GM12878 (cell line): ENCODE results near the gene CDKL5. TPM values are rescaled to one million over a fixed set of nuclear protein-coding genes. Genes with fewer than 3 reads are reported as not detected.

Experiments
- ATAC-seq: fragments of 200-7000 bp; cut with Tn5 transposase; 3 replicates; pipeline ENCODE4 v1.9.1; 2020; ENCODE audit warnings: mild to moderate bottlenecking, moderate library complexity
- BruUV-seq: library from RNA; stranded (reverse); fragments of 400-500 nt; replicated peaks from 2 replicates; lab custom pipeline; 2021; lab: Mats Ljungman, UMichigan
- CTCF ChIA-PET: fragments of 300-600 bp; sonication (Branson Sonifier 250); formaldehyde crosslinking; extraction: SDS; loops from one replicate; lab custom pipeline; 2021; ENCODE audit warnings: inconsistent platforms; lab: Yijun Ruan, JAX
- POLR2A ChIA-PET: fragments of 350-600 bp; formaldehyde crosslinking; extraction: SDS; loops from one replicate; lab custom pipeline; 2021; ENCODE audit warnings: inconsistent platforms; lab: Charles Lee
- RAD21 ChIA-PET: fragments of 300-600 bp; sonication (Branson Sonifier 250); formaldehyde crosslinking; loops from one replicate; lab custom pipeline; 2023; ENCODE audit warnings: antibody characterized with exemption; ENCODE audit not compliant: unreplicated experiment; lab: Charles Lee
- SMC1A ChIA-PET: fragments of 300-600 bp; sonication (Branson Sonifier 250); formaldehyde crosslinking; loops from one replicate; lab custom pipeline; 2023; ENCODE audit not compliant: unreplicated experiment, uncharacterized antibody; lab: Charles Lee
- DNase-seq: peaks from one replicate; pipeline ENCODE4 v3.0.0-alpha.2; 2011; ENCODE audit warnings: low read depth, low spot score
- FAIRE-seq: peaks from 3 replicates; lab custom pipeline; 2011; peaks lifted over from hg19 to GRCh38; lab: Jason Lieb, UNC
- H2AFZ ChIP-seq: 2 replicates; pipeline ENCODE4 v1.6.0; 2011; ENCODE audit warnings: low read depth, low read length, control low read depth; ENCODE audit not compliant: control insufficient read depth
- H3K27ac ChIP-seq: 2 replicates; pipeline ENCODE4 v1.5.1; 2011; ENCODE audit warnings: control low read depth; ENCODE audit not compliant: control insufficient read depth, insufficient read depth
- H3K27me3 ChIP-seq, 2 experiments: replicated peaks in 1 of 2; 2 replicates each; pipeline versions ENCODE4 v1.6.0 to v1.6.1; 2011; ENCODE audit warnings: low read length in 1 of 2; ENCODE audit not compliant: control insufficient read depth in 2 of 2, insufficient read depth in 2 of 2
- H3K36me3 ChIP-seq, 2 experiments: 2 replicates each; pipeline ENCODE4 v1.5.1; 2011; ENCODE audit warnings: low read length in 1 of 2; ENCODE audit not compliant: control insufficient read depth in 2 of 2, insufficient read depth in 2 of 2
- H3K4me1 ChIP-seq: 2 replicates; pipeline ENCODE4 v1.6.1; 2011; ENCODE audit warnings: mild to moderate bottlenecking, low read length, moderate library complexity, mixed read lengths; ENCODE audit not compliant: control insufficient read depth, insufficient read depth
- H3K4me2 ChIP-seq: 2 replicates; pipeline ENCODE4 v1.6.0; 2011; ENCODE audit warnings: control low read depth; ENCODE audit not compliant: control insufficient read depth, insufficient read depth
- H3K4me3 ChIP-seq: fragments of 200-600 bp; sonication (generic); 2 replicates; pipeline ENCODE4 v1.5.1; 2016
- H3K79me2 ChIP-seq: 2 replicates; pipeline ENCODE4 v1.6.0; 2011; ENCODE audit warnings: low read length; ENCODE audit not compliant: control insufficient read depth, insufficient read depth
- H3K9ac ChIP-seq: 2 replicates; pipeline ENCODE4 v1.8.0; 2011; ENCODE audit warnings: low read length, control low read depth, mixed read lengths; ENCODE audit not compliant: control insufficient read depth, insufficient read depth
- H3K9me3 ChIP-seq: replicated peaks from 3 replicates; pipeline ENCODE4 v1.5.1; 2011; ENCODE audit warnings: mild to moderate bottlenecking, low read length; ENCODE audit not compliant: control insufficient read depth, insufficient read depth
- H4K20me1 ChIP-seq: 2 replicates; pipeline ENCODE4 v1.6.0; 2011; ENCODE audit not compliant: control insufficient read depth, insufficient read depth
- BCL11A ChIP-seq: IDR thresholded peaks from 2 replicates; pipeline ENCODE4 v1.6.1; 2011; ENCODE audit warnings: low read depth, low read length
- BCLAF1 ChIP-seq: fragments of 450-650 bp; IDR thresholded peaks from 2 replicates; pipeline ENCODE4 v1.6.1; 2017; ENCODE audit warnings: antibody characterized with exemption, mild to moderate bottlenecking, moderate library complexity
- BHLHE40 ChIP-seq, 2 experiments: fragments of 450-650 bp in 1 of 2; IDR thresholded peaks; 2 replicates each; pipeline ENCODE4 v1.6.1; 2011 to 2017; ENCODE audit warnings: low read depth in 2 of 2, borderline replicate concordance in 1 of 2, improper control_type of control experiment in 1 of 2, low read length in 1 of 2, mild to moderate bottlenecking in 1 of 2
- CREM ChIP-seq: IDR thresholded peaks from 2 replicates; pipeline ENCODE4 v1.6.1; 2014; ENCODE audit warnings: antibody characterized with exemption, low read depth
- E4F1 ChIP-seq: fragments of 450-650 bp; IDR thresholded peaks from 2 replicates; pipeline ENCODE4 v1.6.1; 2018; ENCODE audit warnings: borderline replicate concordance, mild to moderate bottlenecking; ENCODE audit not compliant: partially characterized antibody
- EP300 ChIP-seq, 2 experiments: fragments of 150-350 bp in 1 of 2; IDR thresholded peaks; 2 replicates each; pipeline ENCODE4 v1.6.1; 2011 to 2012; ENCODE audit warnings: low read depth in 2 of 2, low read length in 2 of 2, borderline replicate concordance in 1 of 2, improper control_type of control experiment in 1 of 2, inconsistent platforms in 1 of 2; ENCODE audit not compliant: control insufficient read depth in 1 of 2
- EZH2 ChIP-seq: IDR thresholded peaks from 2 replicates; pipeline ENCODE4 v1.6.1; 2012; ENCODE audit warnings: low read depth, mild to moderate bottlenecking, control low read depth, inconsistent platforms, low read length, borderline replicate concordance; ENCODE audit not compliant: control insufficient read depth
- HDAC6 ChIP-seq: fragments of 200-600 bp; sonication (generic); IDR thresholded peaks from one replicate; pipeline ENCODE4 v1.8.0; 2017; ENCODE audit warnings: antibody characterized with exemption; ENCODE audit not compliant: unreplicated experiment
- JUND ChIP-seq: IDR thresholded peaks from 2 replicates; pipeline ENCODE4 v1.6.1; 2012; ENCODE audit warnings: low read depth, mild to moderate bottlenecking, low read length, improper control_type of control experiment, moderate library complexity
- NR2C1 ChIP-seq: fragments of 450-650 bp; IDR thresholded peaks from 2 replicates; pipeline ENCODE4 v1.6.1; 2017; ENCODE audit warnings: antibody characterized with exemption, mild to moderate bottlenecking, moderate library complexity
- NR2C2 ChIP-seq: IDR thresholded peaks from 2 replicates; pipeline ENCODE4 v1.6.1; 2011; ENCODE audit warnings: borderline replicate concordance, low read depth; ENCODE audit not compliant: control insufficient read depth, insufficient read length
- NR2F1 ChIP-seq: fragments of 450-650 bp; conservative IDR thresholded peaks from 2 replicates; pipeline ENCODE4 v1.6.1; 2017; ENCODE audit warnings: mild to moderate bottlenecking
- POLR2AphosphoS2 ChIP-seq: IDR thresholded peaks from 2 replicates; pipeline ENCODE4 v1.6.1; 2011; ENCODE audit warnings: low read depth, mild to moderate bottlenecking, low read length, improper control_type of control experiment, moderate library complexity
- STAT3 ChIP-seq: IDR thresholded peaks from 2 replicates; pipeline ENCODE4 v1.6.1; 2011; ENCODE audit warnings: low read depth, low read length, improper control_type of control experiment
- SUZ12 ChIP-seq: fragments of 200-600 bp; sonication (generic); IDR thresholded peaks from one replicate; pipeline ENCODE4 v1.6.1; 2018; ENCODE audit warnings: antibody characterized with exemption, mild to moderate bottlenecking; ENCODE audit not compliant: unreplicated experiment
- WGBS: methylation state at CpG from one replicate; pipeline ENCODE4 v1.1.6; 2016; ENCODE audit warnings: low lambda C conversion rate; ENCODE audit not compliant: insufficient replicate concordance, insufficient coverage; ENCODE audit errors: missing lambda C conversion rate; 5-methylcytosine and 5-hydroxymethylcytosine counted together
- in situ Hi-C: fragments of 300-500 bp; cut with MboI; formaldehyde crosslinking; loops from 9 replicates; pipeline ENCODE4 v1.14.3; 2018; ENCODE audit warnings: mixed read lengths
- intact Hi-C: fragments of 100-400 bp; cut with micrococcal nuclease; formaldehyde crosslinking; loops from one replicate; pipeline ENCODE4 v1.14.2; 2022; ENCODE audit not compliant: unreplicated experiment
- polyA plus RNA-seq, 11 experiments: library from polyadenylated mRNA; depleted of rRNA in 4 of 11; unstranded in 6 of 11; stranded (reverse) in 5 of 11; fragments of >200 nt; fragmentation: Nextera tagmentation in 4 of 11; fragmentation: Illumina TruSeq in 1 of 11; extraction: Ambion mirVana in 4 of 11; extraction: Trizol in 1 of 11; gene quantifications; 1 replicate in 1 of 11; 2 replicates in 10 of 11; pipeline versions ENCODE4 v1.2.1 to v1.2.3, GENCODE V29; 2011 to 2016; ENCODE audit warnings: inconsistent platforms in 2 of 11, missing spikeins in 2 of 11, low read depth in 1 of 11
- total RNA-seq, 4 experiments: library from RNA; depleted of rRNA in 3 of 4; stranded (reverse); fragments of >200 nt in 3 of 4; fragmentation: Illumina TruSeq in 1 of 4; extraction: Trizol in 1 of 4; gene quantifications; 2 replicates each; pipeline versions ENCODE4 v1.2.1 to v1.2.3, GENCODE V29; 2013 to 2021

The CDKL5 gene
- total and polyA plus RNA-seq, 10 of the 15 experiments (the other 5 are each of a cell fraction or from before 2014, with no cell fraction given), result 1.4 to 14.5 (median 6.3) TPM

- TF ChIP-seq EP300 (IDR thresholded peaks at IDR 0.05; ENCODE audit: borderline replicate concordance in 1 of 2, control insufficient read depth in 1 of 2, low read depth in 2 of 2, low read length in 2 of 2) (no peak), NR2C1 (no peak), NR2F1 (no peak), STAT3 (no peak)
Measured at GRCh38 chrX:18422886-18423285, 2.5 kb upstream of the CDKL5 start (continued).

- peaks cover 2% of the 10 kb centered on the region; the same call in 1 of the 2 replicates for H3K4me1 ChIP-seq
- no peaks in the 10 kb centered on the region; the same call in 2 of the 3 replicates for H3K9me3 ChIP-seq
- ChIA-PET RAD21 (interaction anchor here (1.6 to 1.9 kb wide), 2 partner anchors 431 to 462 kb away, joined by 8 to 12 read pairs; no protein-coding TSS in a partner anchor), SMC1A (interaction anchor here (0.8 to 2.9 kb wide), 7 partner anchors 14 to 548 kb away, joined by 3 to 9 read pairs (median 4); no protein-coding TSS in a partner anchor), CTCF (interaction anchor here (1.1 to 1.5 kb wide), 3 partner anchors 19 to 462 kb away, joined by 3 to 4 read pairs (median 3); no protein-coding TSS in a partner anchor), POLR2A (interaction anchor here (0.6 to 1.9 kb wide), 2 partner anchors 107 to 432 kb away, joined by 6 to 7 read pairs; no protein-coding TSS in a partner anchor)
- ATAC-seq (peak; percentile 52), DNase-seq (no peak), FAIRE-seq (peak; percentile 70)
- intact Hi-C loops (loop anchor here (1.0 to 10.0 kb wide), 3 partner anchors 113 to 462 kb away; partner anchors contain the start of gene RS1), in situ Hi-C loops (no loop called here)
- peak overlapping the region; percentile 72 for H3K4me2 ChIP-seq
- H3K4me3 ChIP-seq, result peak overlapping the region; percentile 16; the same call in 1 of the 2 replicates
- no peaks in the 10 kb centered on the region for H3K36me3 ChIP-seq
- no peaks in the 10 kb centered on the region for H3K79me2 ChIP-seq
- 0 out of 4 replicates have a peak, but pooled peaks cover 0 to 2% of the 10 kb centered on the region in 2 experiments for H3K27me3 ChIP-seq
- no peak overlapping the region for H3K9ac ChIP-seq
- H2AFZ ChIP-seq, result peak overlapping the region; percentile 74
- BruUV-seq, result no TSS peak
- H4K20me1 ChIP-seq, result no peaks in the 10 kb centered on the region
- WGBS, result 30% methylated on average over 22 of the region's 28 CpGs
- no peak overlapping the region for H3K27ac ChIP-seq
- TF ChIP-seq POLR2AphosphoS2 (no peak), BCL11A (no peak), SUZ12 (no peak), NR2C2 (no peak), HDAC6 (no peak), E4F1 (no peak), CREM (peak; percentile 41; the same call in 1 of the 2 replicates), BHLHE40 (IDR thresholded peaks at IDR 0.05; ENCODE audit: borderline replicate concordance in 1 of 2, low read depth in 2 of 2, low read length in 1 of 2) (no peak), BCLAF1 (no peak), JUND (no peak), EZH2 (no peak)
Measured at GRCh38 chrX:18424482-18425198, 768 bp upstream of the CDKL5 start.
